Measurements from ENCODE around the gene SLA2.
"Not testable (repeated sequence)": the region's sequence is repeated elsewhere in the genome, so short reads cannot be mapped to it uniquely, and the experiment has no call there.

Gene SLA2

DNA sequence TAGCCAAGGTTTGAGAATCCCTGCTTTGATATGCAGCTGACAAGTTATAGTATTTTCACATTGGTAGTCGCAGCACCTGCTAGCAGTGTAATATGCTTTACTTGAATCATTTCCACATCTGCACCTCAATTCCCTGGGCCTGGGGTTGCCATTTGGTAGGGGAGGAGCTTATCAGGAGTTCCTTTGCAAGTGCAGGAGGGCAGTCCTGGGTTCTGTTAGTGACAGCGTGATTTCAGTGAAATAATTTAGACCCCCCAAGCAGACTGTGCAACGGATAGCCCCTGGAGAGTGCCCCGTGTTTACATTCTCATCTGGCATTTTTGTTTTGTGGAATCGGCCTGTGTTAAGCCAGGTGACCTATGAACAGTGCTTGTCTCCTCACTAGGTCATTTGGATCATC lies 34.4 kb downstream of the SLA2 start:
- DNase-seq (ENCODE audit: low read depth in 2 of 2, low spot score in 1 of 2): no peak

DNA sequence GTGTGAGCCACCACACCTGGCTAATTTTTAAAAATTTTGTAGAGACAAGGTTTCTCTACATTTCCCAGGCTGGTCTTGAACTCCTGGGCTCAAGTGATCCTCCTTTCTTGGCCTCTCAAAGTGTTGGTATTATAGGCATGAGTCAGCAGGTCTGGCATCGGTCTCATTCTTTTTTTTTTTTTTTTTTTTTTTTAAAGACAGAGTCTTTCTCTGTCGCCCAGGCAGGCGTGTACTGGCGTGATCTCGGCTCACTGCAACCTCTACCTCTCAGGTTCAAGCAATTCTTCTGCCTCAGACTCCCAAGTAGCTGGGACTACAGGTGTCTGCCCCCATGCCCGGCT lies 37.6 kb downstream of the SLA2 start:
- not testable (repeated sequence) for DNase-seq (ENCODE audit: low read depth in 2 of 2, low spot score in 1 of 2)

DNA sequence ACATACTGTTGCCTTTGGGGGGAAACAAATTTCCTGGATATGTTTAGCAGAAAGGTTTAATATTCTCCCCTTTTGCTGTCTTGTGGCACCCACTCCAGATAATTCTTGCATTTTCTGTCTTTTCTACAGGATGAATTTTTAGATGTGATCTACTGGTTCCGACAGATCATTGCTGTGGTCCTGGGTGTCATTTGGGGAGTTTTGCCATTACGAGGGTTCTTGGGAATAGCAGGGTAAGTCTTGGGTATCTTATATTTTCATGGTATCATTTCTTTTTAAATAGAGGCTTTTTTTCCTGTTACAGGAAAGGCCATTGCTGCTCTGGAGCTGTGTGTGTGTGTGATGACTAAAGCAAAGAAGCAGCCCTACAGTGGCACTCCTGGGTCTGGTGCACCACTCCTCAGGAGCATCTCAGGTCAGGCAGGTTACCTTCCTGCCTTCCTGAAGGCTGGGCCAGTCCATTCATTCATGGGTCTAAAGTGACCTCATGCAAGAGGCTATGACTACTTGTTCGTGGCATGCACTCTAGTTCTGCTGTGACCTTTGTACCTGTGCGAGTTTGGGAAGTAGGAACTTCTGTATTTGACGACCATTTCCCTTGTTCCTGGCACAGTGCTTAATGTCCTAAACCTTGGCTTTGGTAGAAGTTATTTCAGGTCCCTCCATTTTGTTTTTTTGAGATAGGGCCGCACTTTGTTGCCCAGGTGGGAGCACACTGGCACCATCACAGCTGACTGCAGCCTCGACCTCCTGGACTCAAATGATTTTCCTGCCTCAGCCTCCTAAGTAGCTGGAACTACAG lies 38.2 kb downstream of the SLA2 start:
- DNase-seq (ENCODE audit: low read depth in 2 of 2, low spot score in 1 of 2): no peak

DNA sequence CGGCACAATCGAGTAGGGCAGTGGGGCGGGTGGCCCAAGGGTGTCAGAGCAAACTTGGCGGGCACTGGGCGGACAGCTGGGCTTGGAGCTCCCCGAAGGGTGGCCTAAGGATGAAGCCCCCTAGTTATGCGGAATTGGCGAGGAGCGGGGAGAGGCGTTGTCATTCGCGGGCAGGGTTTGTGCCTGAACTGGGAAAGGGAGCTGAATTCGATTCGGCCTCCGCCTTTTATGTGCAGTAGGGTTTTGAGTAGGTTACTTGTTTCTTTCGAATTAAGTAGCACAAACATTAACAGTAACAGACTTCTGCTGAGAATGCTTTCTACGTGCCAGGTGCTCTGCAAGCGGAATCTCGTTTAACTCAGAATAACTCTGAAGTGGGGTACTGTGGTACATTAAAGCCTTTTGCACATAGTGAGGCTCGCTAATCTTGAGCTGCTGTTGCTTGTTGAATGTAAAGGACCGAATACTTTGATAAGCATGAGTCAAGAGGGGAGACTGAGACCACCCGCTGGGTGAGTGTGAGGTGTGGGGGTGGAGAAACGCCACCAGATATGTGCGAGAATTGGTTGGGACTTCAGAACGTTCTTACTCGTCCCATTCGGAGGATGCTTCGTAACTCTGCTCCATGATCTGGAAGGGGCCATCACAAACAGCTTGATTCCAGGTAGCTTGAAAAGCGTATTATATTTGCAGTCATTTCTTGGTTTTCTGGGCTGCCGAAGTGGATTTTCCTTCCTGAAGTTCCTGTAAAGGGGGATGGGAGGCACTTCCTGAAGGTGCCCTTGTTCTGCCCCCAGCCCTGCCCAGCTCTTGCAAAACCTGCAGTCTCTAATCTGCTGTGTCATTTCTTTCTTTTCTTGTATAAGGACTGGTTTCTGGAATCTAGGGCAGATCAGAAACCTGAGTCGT lies 39.6 kb downstream of the SLA2 start:
- no peak for DNase-seq (ENCODE audit: low read depth in 2 of 2, low spot score in 1 of 2)

DNA sequence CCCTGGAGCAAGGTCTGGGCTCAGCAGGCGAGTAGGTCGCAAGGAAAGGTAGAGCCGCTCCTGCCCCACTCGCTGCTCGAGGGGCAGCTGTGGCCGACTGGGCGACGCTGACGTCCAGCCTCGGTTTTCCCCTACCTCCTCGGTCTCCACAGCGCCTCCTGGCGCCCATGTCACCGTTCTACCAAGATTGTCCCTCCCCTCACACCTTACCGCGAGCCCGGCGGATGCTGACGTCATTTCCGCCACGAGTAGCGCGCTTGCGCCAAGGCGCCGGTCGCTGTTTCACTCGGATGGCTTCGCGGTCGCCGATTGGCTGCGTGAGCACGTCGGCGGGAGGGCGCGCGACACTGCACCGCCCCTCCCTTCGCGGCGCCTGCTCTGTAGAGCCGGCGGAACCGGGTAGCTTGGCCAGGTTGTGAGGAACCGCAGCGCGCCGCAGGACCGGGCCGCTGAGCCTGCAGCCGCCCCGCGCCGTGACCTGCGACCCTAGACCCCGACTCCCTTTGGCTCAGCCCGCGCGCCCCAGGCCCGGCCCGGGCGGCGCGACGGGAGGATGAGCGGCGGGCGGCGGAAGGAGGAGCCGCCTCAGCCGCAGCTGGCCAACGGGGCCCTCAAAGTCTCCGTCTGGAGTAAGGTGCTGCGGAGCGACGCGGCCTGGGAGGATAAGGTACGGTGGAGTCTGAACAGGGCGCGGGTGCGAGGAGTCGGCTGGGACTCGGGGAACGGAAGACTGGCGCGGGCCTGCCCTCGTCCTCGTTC lies 40.4 kb downstream of the SLA2 start, which contains the start of gene RAB5IF:
Gene RAB5IF, plus strand, starts transcription at position 381 of the 759 bp plus-strand sequence. Its CDS starts 173 bp downstream, at position 554.
- DNase-seq (ENCODE audit: low read depth in 2 of 2, low spot score in 1 of 2): peak; percentile 98 to 99

DNA sequence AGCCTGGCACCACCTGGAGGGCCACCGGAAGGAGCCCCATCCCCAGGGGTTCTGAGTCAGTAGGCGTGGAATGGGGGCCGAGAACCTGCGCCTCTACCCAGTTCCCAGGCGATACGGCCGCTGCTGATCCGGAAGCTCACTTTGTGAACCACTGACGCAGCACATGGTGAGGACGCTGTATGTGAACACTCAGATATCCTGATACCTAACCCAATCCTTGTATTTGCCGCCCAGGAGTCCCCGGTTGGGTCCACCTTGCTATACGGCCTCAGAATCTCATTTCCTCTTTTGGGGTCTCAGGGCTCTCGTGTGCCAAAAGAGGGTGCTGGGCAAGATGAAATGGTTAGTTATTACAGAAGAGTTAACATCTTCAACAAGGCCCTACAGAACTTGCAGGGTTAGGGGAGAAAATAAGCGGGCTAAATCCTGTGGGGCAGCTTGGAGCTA lies 41.0 kb downstream of the SLA2 start:
- peak in 1 of 2 donors; percentile 13 for DNase-seq (ENCODE audit: low read depth in 2 of 2, low spot score in 1 of 2)

DNA sequence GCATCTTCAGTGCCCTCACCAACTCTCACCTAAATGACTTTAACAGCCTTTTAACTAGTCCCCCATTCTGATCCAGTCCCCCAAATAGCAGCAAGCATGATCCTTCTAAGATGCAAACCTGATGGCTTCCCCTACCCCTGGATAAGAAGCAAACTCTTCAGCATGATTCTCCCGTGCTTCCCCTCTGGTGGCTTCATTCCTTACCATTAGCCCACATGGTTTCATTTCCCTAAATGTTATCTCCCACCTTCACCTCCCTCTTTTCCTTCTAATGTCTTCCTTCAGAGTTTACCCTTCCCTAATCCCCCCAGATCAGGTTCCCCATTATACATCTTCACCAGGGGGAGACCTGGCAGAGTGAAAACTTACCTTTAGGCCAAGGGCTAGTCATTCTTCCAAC lies 44.5 kb downstream of the SLA2 start:
- DNase-seq (ENCODE audit: low read depth in 2 of 2, low spot score in 1 of 2): no peak

DNA sequence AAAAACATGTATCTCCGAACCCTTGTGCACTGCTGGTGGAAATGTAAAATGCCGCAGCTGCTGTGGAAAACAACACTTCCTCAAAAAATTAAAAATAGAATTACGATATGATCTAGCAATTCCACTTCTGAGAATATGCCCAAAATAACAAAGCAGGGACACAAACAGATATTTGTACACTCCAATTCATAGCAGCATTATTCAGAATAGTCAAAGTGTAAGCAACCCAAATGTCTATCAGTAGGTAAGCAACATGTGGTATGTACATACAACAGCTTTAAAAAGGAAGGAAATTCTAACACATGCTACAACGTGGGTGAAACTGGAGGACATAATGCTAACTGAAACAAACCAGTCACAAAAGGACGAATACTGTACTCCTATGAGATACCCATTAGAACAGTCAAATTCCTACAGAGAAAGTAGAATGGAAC lies 46.1 kb downstream of the SLA2 start:
- no peak for DNase-seq (ENCODE audit: low read depth in 2 of 2, low spot score in 1 of 2)

DNA sequence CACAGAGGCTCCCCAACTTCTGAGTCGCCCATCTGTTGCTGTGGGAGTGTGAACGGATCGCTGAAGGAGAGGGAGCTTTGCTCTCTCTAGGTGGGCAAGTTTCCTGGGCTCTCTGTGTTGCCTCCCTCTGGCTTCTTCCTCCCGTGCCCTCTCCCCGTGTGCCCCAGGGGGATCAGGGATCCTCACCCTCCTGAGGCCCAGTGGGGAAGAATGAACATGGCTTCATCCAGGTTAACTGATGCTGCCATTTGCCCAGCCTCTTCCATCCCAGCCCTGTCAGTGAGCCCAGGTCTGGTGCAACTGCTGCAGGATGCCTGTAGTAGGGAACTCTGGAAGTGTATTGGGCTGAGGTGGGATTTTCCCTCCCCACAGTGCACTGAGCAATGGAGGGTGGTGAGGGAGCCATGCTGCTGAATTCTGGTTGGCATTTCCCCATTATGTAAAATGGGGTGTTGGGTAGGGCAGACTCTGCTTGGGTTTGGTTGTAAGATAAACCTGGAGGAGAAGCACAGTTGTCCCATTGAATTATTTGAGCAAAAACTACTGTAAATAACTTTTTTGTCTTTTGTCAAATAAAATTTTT lies 52.6 kb downstream of the SLA2 start:
- no peak for DNase-seq (ENCODE audit: low read depth in 2 of 2, low spot score in 1 of 2)

DNA sequence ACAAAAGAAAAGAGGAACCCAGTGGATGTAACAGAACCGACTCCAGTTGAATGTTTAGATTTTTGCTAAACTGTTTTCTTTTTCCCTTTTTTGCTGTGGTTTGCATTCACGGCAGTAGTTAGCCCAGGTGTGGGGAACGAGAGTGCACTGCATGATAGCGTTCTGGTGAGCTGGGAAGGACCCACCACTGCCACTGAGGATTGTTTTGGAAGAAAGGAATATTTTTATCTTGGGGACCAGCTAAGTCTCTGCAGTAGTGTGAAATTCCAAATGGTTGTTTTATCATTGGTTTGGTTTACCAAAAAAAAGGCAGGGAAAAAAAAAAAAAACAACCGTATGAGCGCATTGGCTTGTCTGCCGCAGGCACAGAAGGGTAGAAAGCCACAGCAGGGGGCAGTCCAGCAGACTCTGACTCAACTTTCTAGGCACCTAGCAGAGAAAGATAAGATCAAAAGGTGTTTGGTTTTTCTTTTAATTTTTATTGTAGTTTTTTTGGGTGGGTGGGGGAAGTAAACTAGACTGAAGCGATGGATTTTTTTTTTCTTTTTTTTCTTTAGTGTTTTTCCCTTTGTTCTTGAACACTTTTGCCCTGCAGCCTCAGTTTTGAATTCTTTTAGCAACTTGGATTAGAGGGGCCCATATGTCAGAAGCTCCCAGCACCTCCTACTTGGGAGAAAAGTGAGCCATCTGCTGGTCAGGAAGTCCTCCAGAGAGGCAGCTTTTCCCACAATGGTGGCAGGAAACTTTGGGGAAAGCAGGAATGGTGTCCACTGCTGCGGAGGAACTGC lies 53.9 kb downstream of the SLA2 start:
- DNase-seq (ENCODE audit: low read depth in 2 of 2, low spot score in 1 of 2): no peak

DNA sequence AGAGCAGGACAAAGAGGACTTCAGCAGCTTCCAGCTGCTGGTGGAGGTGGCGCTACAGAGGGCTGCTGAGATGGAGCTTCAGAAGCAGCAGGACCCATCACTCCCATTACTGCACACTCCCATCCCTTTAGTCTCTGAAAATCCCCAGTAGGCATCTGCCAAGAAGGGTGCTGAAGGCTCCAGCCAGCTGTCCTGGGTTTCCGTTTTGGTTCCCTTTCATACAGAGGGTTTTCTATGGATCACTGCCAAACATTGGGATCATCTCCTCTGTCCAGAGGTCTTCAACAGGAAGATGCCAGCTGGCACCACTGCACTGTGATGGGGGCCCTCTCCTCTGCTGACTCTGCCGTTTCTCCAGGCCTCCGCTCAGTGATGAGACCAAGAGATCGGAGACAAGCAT lies 54.7 kb downstream of the SLA2 start:
- DNase-seq (ENCODE audit: low read depth in 2 of 2, low spot score in 1 of 2): no peak

DNA sequence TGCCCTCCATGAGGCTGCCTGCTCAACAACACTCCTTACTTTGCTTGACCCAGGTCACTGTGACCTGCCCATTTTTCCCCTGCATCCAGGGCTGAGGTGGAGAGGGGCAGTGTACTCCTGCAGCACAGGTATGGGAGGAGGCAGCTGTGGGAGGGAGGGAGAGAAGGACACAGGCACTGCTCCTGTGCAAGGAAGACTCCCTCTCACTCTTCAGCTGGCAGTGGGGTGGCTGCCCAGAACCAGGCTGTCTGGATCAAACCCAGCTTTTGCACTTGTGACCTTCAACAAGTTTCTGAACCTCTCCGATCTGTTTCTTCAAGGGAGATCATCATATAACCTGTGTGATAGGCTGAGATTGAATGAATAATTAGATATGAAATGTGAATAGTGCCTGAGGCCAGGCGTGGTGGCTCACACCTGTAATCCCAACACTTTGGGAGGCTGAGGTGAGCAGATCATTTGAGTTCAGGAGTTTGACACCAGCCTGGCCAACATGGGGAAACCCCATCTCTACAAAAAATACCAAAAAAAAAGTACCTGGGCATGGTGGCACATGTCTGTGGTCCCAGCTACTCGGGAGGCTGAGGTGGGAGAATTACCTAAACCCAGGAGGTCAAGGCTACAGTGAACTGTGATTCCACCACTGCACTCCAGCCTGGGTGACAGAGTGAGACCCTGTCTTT lies 58.5 kb downstream of the SLA2 start:
- no peak for DNase-seq (ENCODE audit: low read depth in 2 of 2, low spot score in 1 of 2)

DNA sequence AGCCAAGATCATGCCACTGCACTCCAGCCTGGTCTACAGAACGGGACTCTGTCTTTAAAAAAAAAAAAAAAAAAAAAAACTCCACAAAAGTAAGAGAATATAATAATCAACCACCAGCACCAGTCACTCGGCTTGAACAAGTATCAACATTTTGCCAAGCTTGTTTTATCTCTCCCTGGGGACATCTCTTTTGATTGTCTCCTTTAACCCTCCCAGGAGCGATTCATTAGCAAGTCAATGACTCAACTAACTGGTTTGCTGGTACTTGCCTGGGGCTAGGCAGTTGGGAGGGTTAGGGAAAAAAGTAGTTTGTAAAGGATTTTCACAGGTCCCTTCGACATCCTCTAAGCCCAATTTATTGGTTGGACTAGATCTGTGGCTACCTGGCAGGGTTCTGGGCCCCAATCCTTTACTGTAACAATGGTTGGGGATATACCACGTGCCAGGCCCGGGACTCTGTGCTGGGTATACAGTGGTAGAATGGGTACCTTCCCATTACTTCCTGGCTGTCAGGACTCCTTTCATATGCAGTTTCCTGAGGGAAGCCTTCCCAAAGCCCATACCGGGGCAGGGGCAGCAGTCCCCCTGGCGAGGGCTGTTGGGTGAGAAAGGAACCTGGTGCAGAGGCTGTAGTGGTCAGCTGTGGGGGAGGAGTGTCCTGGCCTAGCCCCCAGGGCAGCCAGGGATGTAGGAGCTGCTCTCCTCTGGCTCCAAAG lies 60.4 kb downstream of the SLA2 start:
- no peak for DNase-seq (ENCODE audit: low read depth in 2 of 2, low spot score in 1 of 2)

DNA sequence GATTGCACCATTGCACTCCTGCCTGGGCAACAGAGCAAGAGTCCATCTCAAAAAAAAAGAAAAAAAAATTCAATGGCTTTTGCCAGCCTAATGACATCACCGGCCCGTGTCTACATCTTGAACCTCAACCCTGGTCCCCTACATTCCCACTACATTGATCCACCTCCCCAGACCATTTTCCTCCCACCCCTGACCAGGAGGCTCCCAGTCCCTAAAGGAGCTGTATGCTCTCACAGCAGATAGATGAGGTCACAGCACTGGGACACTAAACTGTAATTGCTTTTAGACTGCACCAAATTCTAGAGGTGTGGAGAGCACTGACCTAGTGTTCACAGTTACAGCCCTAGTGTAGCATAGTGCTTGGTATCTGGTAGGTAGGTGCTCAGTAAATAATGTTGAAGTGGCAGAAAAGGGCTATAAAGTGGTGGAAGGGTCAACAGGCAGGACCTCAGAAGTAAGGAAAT lies 61.9 kb downstream of the SLA2 start:
- no peak for DNase-seq (ENCODE audit: low read depth in 2 of 2, low spot score in 1 of 2)

DNA sequence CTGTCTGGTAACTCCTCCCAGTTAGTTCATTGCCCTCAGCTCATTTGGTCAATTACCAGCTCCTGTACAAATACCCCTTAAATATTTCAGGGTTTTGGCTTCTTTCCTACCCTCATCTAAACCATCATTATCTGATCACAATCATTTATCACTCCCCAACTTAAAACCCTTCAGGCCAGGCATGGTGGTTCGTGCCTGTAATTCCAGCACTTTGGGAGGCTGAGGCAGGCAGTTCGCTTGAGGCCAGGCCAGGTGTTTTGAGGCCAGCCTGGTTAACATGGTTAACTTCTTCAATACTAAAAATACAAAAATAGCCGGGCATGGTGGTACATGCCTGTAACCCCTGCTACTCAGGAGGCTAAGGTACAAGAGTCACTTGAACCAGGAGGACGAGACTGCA lies 63.2 kb downstream of the SLA2 start:
- no peak for DNase-seq (ENCODE audit: low read depth in 2 of 2, low spot score in 1 of 2)

DNA sequence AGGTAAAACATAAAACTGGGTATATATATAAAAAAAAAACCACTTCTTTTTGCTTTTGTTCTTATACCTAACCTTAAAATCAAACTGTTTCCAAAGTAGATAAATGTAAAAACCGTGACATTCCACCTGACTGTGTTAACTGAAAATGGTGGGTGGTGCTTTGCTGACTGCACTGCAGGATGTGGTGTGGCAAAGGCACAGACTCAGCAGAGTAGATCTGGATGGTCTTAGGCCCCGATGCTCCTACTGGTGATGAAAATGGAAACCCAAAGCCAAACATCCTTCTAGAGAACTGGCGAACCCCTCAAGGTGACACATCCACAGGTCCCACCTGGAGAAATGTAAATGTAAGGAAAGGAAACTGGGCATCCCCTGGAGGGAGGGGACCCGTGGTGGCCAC lies 63.7 kb downstream of the SLA2 start:
- no peak for DNase-seq (ENCODE audit: low read depth in 2 of 2, low spot score in 1 of 2)

DNA sequence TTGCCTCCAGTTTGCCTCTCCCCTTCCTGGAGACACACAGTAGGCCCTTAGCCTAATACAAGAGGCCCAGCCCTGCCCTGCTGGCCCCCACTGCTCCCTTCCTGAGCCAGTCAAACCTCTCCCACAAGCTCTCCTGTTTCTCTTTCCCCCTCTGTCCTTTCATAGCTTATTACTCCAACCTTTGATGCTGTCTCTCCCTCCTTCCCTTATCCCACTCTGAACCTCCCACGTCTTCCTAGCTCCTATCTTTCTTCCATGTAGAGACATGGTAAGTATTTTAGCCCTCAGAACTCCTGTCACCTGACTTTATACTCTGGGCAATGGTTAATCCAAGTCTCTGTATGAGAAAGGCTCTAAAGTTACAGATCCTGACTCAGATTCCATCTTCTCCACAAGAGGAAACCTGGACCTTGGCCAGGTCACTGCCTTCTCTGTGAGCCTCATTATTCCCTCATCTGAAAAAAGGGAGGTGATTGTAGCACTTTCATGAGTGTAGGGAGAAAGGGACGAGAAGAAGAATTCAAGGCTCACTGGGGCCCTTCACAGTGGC lies 65.9 kb downstream of the SLA2 start:
- DNase-seq (ENCODE audit: low read depth in 2 of 2, low spot score in 1 of 2): no peak

DNA sequence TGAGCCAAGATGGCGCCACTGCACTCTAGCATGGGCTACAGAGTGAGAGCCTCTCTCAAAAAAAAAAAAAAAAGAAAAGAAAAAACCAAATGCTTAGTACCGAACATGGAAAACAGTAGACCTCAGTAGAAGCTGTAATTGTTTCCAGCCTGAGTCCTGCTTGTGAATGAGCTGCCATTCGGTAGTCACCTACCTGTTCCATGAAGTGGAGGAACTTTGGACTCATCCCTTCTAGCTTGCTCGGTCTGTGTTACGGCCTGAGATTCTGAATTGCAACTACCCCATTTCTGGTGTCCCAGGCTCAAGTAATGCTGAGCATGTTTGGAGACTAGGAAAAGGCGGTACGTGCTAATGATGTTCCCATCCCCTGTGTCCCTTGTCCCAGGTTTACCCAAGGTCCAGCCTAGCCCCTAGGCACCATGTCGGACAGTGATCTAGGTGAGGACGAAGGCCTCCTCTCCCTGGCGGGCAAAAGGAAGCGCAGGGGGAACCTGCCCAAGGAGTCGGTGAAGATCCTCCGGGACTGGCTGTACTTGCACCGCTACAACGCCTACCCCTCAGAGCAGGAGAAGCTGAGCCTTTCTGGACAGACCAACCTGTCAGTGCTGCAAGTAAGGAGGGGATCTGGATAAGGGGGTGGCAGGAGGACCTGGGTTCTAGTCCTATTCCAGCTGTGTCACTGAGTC lies 67.5 kb downstream of the SLA2 start:
- no peak for DNase-seq (ENCODE audit: low read depth in 2 of 2, low spot score in 1 of 2)

Measured in stimulated activated CD8-positive, alpha-beta memory T cell treated with anti-CD3 and anti-CD28 coated beads, Interleukin-4, amount 100 ng/mL, for 4 hours (primary cell).